Kidney (tissue), 14 donors: ENCODE results near the gene WBP1L. TPM values are rescaled to one million over a fixed set of nuclear protein-coding genes. Genes with fewer than 3 reads are reported as not detected.
"Not testable (repeated sequence)": the region's sequence is repeated elsewhere in the genome, so short reads cannot be mapped to it uniquely, and the experiment has no call there.

ENCODE experiments used
- DNase-seq, 5 donors: peaks; one replicate each; pipeline ENCODE4 v3.0.0-alpha.2; 2013 to 2020
- FAIRE-seq: peaks from 2 replicates; lab custom pipeline; 2012; peaks lifted over from hg19 to GRCh38; lab: Jason Lieb, UNC
- H3K27ac ChIP-seq, 2 donors: one replicate each; pipeline ENCODE4 v1.7.0; 2013; ENCODE audit warnings: low read depth in 2 of 2, low read length in 2 of 2, inconsistent platforms in 1 of 2
- H3K27me3 ChIP-seq: one replicate; pipeline ENCODE4 v1.7.1; 2013; ENCODE audit warnings: low read length, inconsistent platforms; ENCODE audit not compliant: control insufficient read depth, insufficient read depth
- H3K36me3 ChIP-seq, 3 donors: one replicate each; pipeline versions ENCODE4 v1.7.0 to v1.7.1; 2013; ENCODE audit warnings: low read length in 3 of 3, control low read depth in 1 of 3, inconsistent platforms in 1 of 3; ENCODE audit not compliant: insufficient read depth in 3 of 3, control insufficient read depth in 2 of 3
- H3K4me1 ChIP-seq, 3 donors: one replicate each; pipeline versions ENCODE4 v1.7.0 to v1.7.1; 2013; ENCODE audit warnings: low read length in 3 of 3, inconsistent platforms in 1 of 3, low read depth in 1 of 3; ENCODE audit not compliant: control insufficient read depth in 2 of 3, insufficient read depth in 2 of 3
- H3K4me3 ChIP-seq, 3 donors: one replicate each; pipeline versions ENCODE4 v1.7.0 to v1.8.1; 2013; ENCODE audit warnings: low read length in 3 of 3, control low read depth in 1 of 3, inconsistent platforms in 1 of 3
- H3K9ac ChIP-seq, 3 donors: one replicate each; pipeline versions ENCODE4 v1.7.0 to v1.7.1; 2013; ENCODE audit warnings: low read length in 3 of 3, control low read depth in 1 of 3, inconsistent platforms in 1 of 3
- H3K9me3 ChIP-seq, 3 donors: one replicate each; pipeline versions ENCODE4 v1.7.0 to v1.7.1; 2013; ENCODE audit warnings: low read length in 3 of 3, control low read depth in 1 of 3, inconsistent platforms in 1 of 3; ENCODE audit not compliant: control insufficient read depth in 2 of 3, insufficient read depth in 1 of 3
- intact Hi-C: fragments of 100-400 bp; cut with DNase I; formaldehyde crosslinking; loops from one replicate; pipeline ENCODE4 v1.11.1; 2022
- polyA plus RNA-seq: library from polyadenylated mRNA; stranded (reverse); fragments of 350-450 nt; fragmentation: Illumina TruSeq; extraction: RNeasy Lipid Tissue Mini Kit (QIAGEN cat#74804); gene quantifications from one replicate; pipeline ENCODE4 v1.2.3, GENCODE V29; 2014; ENCODE audit warnings: low read depth, low replicate concordance; ENCODE audit not compliant: insufficient read depth
- total RNA-seq: library from RNA; stranded (reverse); fragmentation: NEBNext Ultra II Directional; extraction: Animal tissue kit (Norgen Biotek cat#: 25700); gene quantifications from one replicate; pipeline ENCODE4 v1.2.1, GENCODE V29; 2021
- TF ChIP-seq, protein P1 (sequence below): IDR thresholded peaks from 3 replicates; pipeline ENCODE4 v1.5.1; 2012; ENCODE audit warnings: mild to moderate bottlenecking, moderate library complexity, borderline replicate concordance; ENCODE audit not compliant: insufficient read depth; ENCODE audit errors: extremely low read depth
- donor health status: control.
- donor health status: control.
- donor health status: control.
- donor health status: control.
- donor health status: control.
- donor health status: DM: yes; HTN: yes; CAD: no.
- donor health status: Normal renal cell carcinoma (clear cell type).

WBP1L gene
- total and polyA plus RNA-seq, 2 donors from 2014 or later: 27.8 to 55.7 TPM

DNA sequence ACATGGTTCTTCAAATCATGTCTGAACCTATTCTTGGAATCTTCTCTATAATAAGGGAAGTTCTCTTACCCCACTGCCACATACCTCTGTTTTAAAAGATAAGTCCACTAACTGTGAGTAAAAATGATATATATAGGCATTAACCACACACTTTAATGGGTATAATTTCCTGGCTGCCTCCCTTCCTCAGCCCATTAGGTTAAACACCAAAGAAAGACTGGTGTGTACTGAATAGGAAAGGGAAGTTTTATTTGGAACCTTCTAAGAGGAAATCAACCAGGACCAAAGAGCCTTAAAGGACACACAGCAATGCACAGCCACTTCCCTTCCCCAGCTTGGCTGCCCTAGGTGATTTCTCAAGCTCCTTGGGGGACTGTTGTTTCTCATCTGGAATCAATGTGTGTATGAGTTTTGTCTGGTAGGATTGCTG lies 5.0 kb upstream of the WBP1L start:
- Histone ChIP-seq H3K9me3 (no peaks in the 10 kb centered on the region), H3K27me3 (no peaks in the 10 kb centered on the region), H3K27ac (peak overlapping the region in 1 of 2 donors; percentile 3), H3K36me3 (peaks cover 3 to 14% (median 6%) of the 10 kb centered on the region in 3 donors), H3K4me1 (no peaks in the 10 kb centered on the region), H3K9ac (peak overlapping the region in 1 of 3 donors; percentile 9), H3K4me3 (no peak overlapping the region)
- FAIRE-seq (no peak), DNase-seq (no peak)
- TF ChIP-seq, protein P1, sequence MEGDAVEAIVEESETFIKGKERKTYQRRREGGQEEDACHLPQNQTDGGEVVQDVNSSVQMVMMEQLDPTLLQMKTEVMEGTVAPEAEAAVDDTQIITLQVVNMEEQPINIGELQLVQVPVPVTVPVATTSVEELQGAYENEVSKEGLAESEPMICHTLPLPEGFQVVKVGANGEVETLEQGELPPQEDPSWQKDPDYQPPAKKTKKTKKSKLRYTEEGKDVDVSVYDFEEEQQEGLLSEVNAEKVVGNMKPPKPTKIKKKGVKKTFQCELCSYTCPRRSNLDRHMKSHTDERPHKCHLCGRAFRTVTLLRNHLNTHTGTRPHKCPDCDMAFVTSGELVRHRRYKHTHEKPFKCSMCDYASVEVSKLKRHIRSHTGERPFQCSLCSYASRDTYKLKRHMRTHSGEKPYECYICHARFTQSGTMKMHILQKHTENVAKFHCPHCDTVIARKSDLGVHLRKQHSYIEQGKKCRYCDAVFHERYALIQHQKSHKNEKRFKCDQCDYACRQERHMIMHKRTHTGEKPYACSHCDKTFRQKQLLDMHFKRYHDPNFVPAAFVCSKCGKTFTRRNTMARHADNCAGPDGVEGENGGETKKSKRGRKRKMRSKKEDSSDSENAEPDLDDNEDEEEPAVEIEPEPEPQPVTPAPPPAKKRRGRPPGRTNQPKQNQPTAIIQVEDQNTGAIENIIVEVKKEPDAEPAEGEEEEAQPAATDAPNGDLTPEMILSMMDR: no peak
- intact Hi-C loops: no loop called here

DNA sequence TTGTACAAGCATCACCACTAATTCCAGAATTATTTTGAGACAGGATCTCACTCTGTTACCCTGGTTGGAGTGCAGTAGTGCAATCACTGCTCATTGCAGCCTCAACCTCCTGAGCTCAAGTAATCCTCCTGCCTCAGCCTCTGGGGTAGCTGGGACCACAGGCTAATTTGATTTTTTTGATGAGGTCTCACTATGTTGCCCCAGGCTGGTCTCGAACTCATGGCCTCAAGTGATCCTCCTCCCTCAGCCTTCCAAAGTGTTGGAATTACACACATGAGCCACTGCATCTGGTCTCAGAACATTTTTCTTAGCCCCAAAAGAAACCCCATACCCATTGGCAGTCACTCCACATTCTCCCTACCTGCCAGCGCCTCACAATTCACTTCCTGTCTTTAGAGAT lies 3.5 kb upstream of the WBP1L start:
- Histone ChIP-seq H3K27me3 (no peaks in the 10 kb centered on the region), H3K36me3 (peaks cover 3 to 6% (median 3%) of the 10 kb centered on the region in 3 donors), H3K4me1 (no peaks in the 10 kb centered on the region), H3K27ac (no peak overlapping the region), H3K9me3 (no peaks in the 10 kb centered on the region), H3K4me3 (no peak overlapping the region), H3K9ac (no peak overlapping the region)
- intact Hi-C loops: no loop called here
- FAIRE-seq (no peak), DNase-seq (no peak)
- TF ChIP-seq, protein P1: no peak

DNA sequence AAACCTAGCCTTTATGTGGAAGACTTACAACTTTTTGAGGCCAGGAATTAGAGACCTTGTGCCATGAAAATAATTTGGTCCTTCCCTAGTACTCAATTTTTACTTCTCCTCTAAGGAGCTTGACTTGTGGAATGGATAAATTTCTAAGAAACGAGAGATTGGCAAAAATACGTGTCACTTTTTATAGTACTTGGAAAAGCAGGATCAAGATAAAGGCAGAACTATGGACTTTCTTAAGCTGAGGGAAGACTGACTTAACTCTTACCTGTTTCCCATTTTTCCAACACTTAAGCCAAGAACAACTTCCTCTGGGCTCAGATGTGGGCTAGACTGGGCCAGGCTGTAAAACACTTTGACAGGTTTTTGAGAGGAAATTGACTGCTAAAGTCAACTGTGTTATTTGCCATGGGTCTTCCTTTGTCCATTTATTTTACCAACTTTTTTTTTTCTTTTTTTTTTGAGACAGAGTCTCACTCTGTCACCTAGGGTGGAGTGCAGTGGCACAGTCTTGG lies 2.0 kb upstream of the WBP1L start:
- intact Hi-C loops: no loop called here
- no peak for FAIRE-seq
- Histone ChIP-seq H3K9me3 (no peaks in the 10 kb centered on the region), H3K4me3 (no peak overlapping the region), H3K4me1 (peaks cover 0 to 12% (median 0%) of the 10 kb centered on the region in 3 donors), H3K27ac (no peak overlapping the region), H3K27me3 (no peaks in the 10 kb centered on the region), H3K9ac (no peak overlapping the region), H3K36me3 (peaks cover 3 to 6% (median 3%) of the 10 kb centered on the region in 3 donors)
- DNase-seq: no peak
- TF ChIP-seq, protein P1: no peak

DNA sequence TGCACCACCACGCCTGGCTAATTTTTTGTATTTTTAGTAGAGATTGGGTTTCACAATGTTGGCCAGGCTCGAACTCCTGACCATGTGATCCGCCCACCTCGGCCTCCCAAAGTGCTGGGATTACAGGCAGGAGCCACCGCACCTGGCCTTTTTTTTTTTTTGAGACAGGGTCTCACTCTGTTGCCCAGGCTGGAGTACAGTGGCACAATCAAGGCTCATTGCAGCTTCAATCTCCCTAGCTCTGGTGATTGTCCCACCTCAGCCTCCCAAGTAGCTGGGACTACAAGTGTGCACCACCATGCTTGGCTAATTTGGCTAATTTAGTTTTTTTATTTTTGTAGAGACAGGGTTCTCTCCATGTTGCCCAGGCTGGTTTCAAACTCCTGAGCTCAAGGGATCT lies 1.4 kb upstream of the WBP1L start:
- H3K36me3 ChIP-seq, H3K27me3 ChIP-seq, H3K4me3 ChIP-seq, H3K9me3 ChIP-seq, H3K27ac ChIP-seq, intact Hi-C loops, H3K9ac ChIP-seq, FAIRE-seq, DNase-seq: not testable (repeated sequence)
- peaks cover 0 to 13% (median 0%) of the 10 kb centered on the region in 3 donors for H3K4me1 ChIP-seq
